Measurements from ENCODE around the gene FGGY.

DNA sequence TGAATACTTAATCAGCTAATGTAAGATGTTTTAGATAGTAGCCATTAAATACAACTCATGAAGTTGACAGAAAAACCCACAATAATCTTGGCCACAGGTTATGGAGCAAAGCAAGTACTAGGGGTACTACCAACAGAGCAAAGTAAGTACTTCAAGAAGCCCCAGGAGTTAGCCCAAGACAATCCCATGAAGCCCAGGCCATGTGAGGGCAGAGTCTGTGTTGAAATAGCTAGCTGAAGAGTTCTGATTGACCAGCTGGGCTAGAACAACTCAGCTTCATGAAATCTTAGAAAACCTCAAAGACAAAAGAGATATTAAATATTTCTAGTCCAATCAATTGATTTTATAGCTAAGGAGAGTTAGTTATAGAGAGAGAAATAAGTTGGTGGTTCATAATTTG lies 304.9 kb downstream of the FGGY start:
- TF ChIP-seq, protein P1, sequence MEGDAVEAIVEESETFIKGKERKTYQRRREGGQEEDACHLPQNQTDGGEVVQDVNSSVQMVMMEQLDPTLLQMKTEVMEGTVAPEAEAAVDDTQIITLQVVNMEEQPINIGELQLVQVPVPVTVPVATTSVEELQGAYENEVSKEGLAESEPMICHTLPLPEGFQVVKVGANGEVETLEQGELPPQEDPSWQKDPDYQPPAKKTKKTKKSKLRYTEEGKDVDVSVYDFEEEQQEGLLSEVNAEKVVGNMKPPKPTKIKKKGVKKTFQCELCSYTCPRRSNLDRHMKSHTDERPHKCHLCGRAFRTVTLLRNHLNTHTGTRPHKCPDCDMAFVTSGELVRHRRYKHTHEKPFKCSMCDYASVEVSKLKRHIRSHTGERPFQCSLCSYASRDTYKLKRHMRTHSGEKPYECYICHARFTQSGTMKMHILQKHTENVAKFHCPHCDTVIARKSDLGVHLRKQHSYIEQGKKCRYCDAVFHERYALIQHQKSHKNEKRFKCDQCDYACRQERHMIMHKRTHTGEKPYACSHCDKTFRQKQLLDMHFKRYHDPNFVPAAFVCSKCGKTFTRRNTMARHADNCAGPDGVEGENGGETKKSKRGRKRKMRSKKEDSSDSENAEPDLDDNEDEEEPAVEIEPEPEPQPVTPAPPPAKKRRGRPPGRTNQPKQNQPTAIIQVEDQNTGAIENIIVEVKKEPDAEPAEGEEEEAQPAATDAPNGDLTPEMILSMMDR (IDR thresholded peaks at IDR 0.05), result no peak
- TF ChIP-seq POLR2A (IDR thresholded peaks at IDR 0.05), result no peak

Measured in uterus (tissue), 2 donors.